ENCODE results near the gene HEY2.

Gene HEY2

DNA sequence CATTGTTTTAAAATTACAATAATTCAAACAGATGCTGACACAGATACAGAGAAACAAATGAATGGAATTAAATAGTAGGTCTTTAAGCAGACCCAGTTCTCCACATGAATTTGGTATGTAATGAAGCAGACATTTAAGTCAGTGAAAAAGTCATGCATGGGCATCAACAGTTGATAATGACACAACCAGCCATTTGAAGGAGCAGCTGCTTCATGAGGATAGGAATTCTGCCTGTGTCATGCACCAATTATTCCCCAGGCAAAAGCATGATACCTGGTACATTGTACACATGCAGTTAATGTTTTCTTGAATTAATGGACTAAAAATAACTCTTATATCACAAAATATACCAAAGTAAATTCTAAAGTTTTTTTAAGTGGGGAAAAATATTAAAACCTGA is 11.2 kb upstream of the HEY2 start:
- TF ChIP-seq PPARA (CRISPR knock-in tag; IDR thresholded peaks at IDR 0.05; ENCODE audit: borderline replicate concordance) (no peak), OSR1 (CRISPR knock-in tag; IDR thresholded peaks at IDR 0.05) (no peak)
- ATAC-seq: no peak

GRCh38 chr6:125739364-125739763 is 10.1 kb upstream of the HEY2 start:
- no peak for ATAC-seq
- TF ChIP-seq SNAI2 (CRISPR knock-in tag; IDR thresholded peaks at IDR 0.05) (no peak), ZC3H10 (CRISPR knock-in tag; IDR thresholded peaks at IDR 0.05) (no peak), ZNF70 (CRISPR knock-in tag; IDR thresholded peaks at IDR 0.05) (no peak), ZNF8 (CRISPR knock-in tag; IDR thresholded peaks at IDR 0.05) (no peak), ZNF565 (CRISPR knock-in tag; conservative IDR thresholded peaks at IDR 0.05; ENCODE audit: low read depth) (no peak), ARNTL (CRISPR knock-in tag; IDR thresholded peaks at IDR 0.05; ENCODE audit: borderline replicate concordance, low read depth) (no peak), CSDC2 (CRISPR knock-in tag; IDR thresholded peaks at IDR 0.05) (no peak), TSHZ2 (CRISPR knock-in tag; IDR thresholded peaks at IDR 0.05) (no peak), PPARA (CRISPR knock-in tag; IDR thresholded peaks at IDR 0.05; ENCODE audit: borderline replicate concordance) (no peak), ESRRG (CRISPR knock-in tag; IDR thresholded peaks at IDR 0.05) (no peak), RARB (CRISPR knock-in tag; IDR thresholded peaks at IDR 0.05) (no peak), BACH2 (CRISPR knock-in tag; IDR thresholded peaks at IDR 0.05; ENCODE audit: borderline replicate concordance) (no peak), ZFP3 (CRISPR knock-in tag; IDR thresholded peaks at IDR 0.05) (no peak), TCF4 (CRISPR knock-in tag; IDR thresholded peaks at IDR 0.05; ENCODE audit: borderline replicate concordance) (no peak)
- TF ChIP-seq, protein P1, sequence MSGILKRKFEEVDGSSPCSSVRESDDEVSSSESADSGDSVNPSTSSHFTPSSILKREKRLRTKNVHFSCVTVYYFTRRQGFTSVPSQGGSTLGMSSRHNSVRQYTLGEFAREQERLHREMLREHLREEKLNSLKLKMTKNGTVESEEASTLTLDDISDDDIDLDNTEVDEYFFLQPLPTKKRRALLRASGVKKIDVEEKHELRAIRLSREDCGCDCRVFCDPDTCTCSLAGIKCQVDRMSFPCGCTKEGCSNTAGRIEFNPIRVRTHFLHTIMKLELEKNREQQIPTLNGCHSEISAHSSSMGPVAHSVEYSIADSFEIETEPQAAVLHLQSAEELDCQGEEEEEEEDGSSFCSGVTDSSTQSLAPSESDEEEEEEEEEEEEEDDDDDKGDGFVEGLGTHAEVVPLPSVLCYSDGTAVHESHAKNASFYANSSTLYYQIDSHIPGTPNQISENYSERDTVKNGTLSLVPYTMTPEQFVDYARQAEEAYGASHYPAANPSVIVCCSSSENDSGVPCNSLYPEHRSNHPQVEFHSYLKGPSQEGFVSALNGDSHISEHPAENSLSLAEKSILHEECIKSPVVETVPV (CRISPR knock-in tag; IDR thresholded peaks at IDR 0.05): no peak

DNA sequence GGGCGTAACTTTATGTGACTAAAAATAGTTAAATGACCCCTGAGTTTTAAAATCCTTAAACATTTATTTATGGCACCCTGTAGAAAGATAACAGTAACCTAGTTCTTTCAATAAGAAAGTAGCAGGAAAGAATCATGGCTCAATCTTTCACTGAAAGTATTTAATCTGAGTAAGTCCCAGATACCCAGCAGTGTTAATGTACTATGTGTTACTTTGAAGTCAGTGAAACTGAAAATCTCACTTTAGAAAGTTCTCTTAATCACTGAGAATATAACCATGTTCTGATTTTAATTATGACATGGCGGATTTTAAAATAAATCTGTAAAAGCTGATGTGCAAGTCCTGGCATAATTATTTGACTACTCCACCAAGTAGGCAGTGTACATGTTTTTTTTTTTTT is 8.1 kb upstream of the HEY2 start:
- no peak for ATAC-seq

More for the DNA sequence above, 8.1 kb upstream of the HEY2 start:
- TF ChIP-seq ZNF8 (CRISPR knock-in tag; IDR thresholded peaks at IDR 0.05) (no peak), TSHZ2 (CRISPR knock-in tag; IDR thresholded peaks at IDR 0.05) (no peak), ZFP30 (CRISPR knock-in tag; IDR thresholded peaks at IDR 0.05) (no peak), SNAI2 (CRISPR knock-in tag; IDR thresholded peaks at IDR 0.05) (no peak), ESRRG (CRISPR knock-in tag; IDR thresholded peaks at IDR 0.05) (no peak), PPARA (CRISPR knock-in tag; IDR thresholded peaks at IDR 0.05; ENCODE audit: borderline replicate concordance) (no peak), CSDC2 (CRISPR knock-in tag; IDR thresholded peaks at IDR 0.05) (no peak), ZFP3 (CRISPR knock-in tag; IDR thresholded peaks at IDR 0.05) (no peak), ZNF70 (CRISPR knock-in tag; IDR thresholded peaks at IDR 0.05) (no peak), ZNF565 (CRISPR knock-in tag; conservative IDR thresholded peaks at IDR 0.05; ENCODE audit: low read depth) (no peak), ARNTL (CRISPR knock-in tag; IDR thresholded peaks at IDR 0.05; ENCODE audit: borderline replicate concordance, low read depth) (no peak), TCF4 (CRISPR knock-in tag; IDR thresholded peaks at IDR 0.05; ENCODE audit: borderline replicate concordance) (no peak)
- TF ChIP-seq, protein P2, sequence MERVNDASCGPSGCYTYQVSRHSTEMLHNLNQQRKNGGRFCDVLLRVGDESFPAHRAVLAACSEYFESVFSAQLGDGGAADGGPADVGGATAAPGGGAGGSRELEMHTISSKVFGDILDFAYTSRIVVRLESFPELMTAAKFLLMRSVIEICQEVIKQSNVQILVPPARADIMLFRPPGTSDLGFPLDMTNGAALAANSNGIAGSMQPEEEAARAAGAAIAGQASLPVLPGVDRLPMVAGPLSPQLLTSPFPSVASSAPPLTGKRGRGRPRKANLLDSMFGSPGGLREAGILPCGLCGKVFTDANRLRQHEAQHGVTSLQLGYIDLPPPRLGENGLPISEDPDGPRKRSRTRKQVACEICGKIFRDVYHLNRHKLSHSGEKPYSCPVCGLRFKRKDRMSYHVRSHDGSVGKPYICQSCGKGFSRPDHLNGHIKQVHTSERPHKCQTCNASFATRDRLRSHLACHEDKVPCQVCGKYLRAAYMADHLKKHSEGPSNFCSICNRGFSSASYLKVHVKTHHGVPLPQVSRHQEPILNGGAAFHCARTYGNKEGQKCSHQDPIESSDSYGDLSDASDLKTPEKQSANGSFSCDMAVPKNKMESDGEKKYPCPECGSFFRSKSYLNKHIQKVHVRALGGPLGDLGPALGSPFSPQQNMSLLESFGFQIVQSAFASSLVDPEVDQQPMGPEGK (CRISPR knock-in tag; IDR thresholded peaks at IDR 0.05; ENCODE audit: borderline replicate concordance): no peak
- TF ChIP-seq, protein P1 (CRISPR knock-in tag; IDR thresholded peaks at IDR 0.05): no peak
